MV-4-11 (cell line): ENCODE data around the gene GTF3C1.

Experiments
- DNase-seq: peaks from one replicate; lab custom pipeline; 2025; lab: John Stamatoyannopoulos, UW

GTF3C1 gene

GRCh38 chr16:27426423-27427408, 123.0 kb downstream of the GTF3C1 start:
- DNase-seq, result peak; percentile 91

GRCh38 chr16:27425961-27426360, 123.8 kb downstream of the GTF3C1 start:
- no peak for DNase-seq

DNA sequence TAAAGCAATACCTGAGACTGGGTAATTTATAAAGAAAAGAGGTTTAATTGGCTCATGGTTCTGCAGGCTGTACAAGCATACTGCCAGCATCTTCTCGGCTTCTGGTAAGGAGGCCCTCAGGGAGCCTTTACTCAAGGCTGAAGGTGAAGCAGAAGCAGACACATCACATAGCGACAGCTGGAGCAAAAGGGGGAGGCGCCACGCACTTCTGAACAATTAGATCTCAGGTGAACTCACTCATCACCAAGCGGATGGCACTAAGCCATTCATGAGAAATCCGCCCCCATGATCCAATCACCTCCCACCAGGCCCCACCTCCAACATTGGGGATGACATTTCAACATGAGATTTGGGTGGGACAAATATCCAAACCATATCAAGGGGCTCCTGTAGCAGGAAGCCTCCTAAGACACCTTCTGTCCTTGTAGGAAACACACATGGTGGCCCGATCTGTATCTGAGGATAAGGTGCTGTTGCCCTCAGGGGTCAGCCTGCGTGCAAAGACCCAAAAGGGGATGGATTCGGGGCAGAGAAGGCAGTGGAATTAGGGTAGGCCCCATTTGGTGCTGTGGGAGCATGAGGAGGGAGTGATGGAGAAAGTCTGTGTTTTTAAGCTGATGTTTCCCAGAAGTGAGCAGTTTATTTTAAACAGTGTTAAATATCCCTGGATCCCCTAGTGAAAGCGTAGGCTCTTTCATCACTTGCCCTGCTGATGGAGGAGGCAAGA, 124.8 kb downstream of the GTF3C1 start:
- DNase-seq, result no peak

DNA sequence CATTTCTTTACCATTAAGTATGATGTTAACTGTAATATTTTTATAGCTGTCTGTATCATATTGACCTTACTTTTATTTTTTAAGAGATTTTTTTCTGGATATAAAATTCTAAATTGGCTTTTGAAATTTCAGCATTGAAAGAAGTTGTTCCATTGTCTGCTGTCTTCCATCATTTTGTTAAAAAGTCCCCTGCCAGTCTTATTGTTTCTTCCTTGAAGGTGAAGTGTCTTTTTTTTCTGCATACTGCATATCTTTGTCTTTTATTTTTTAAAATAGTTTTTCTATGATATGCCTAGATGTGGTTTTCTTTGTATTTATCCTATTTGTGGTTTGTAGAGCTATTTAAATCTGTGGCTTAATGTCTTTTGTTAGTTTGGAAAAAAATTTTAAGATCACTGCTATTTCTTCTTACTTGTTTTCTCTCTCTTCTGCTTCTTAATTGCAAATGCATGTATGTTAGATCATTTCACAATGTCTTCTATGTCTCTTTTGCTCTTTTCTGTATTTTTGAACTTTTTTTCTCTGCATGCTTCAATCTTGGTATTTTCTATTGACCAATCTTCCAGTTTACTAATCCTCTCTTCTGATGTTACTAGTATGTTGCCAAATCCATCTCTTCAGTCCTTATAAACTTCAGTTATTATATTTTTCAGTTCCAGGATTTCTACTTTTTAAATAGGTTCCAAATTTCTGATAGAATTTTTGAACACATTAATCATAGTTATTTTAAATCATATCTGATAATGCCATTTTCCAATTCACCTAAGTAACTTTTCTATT, 127.6 kb downstream of the GTF3C1 start:
- no peak for DNase-seq

DNA sequence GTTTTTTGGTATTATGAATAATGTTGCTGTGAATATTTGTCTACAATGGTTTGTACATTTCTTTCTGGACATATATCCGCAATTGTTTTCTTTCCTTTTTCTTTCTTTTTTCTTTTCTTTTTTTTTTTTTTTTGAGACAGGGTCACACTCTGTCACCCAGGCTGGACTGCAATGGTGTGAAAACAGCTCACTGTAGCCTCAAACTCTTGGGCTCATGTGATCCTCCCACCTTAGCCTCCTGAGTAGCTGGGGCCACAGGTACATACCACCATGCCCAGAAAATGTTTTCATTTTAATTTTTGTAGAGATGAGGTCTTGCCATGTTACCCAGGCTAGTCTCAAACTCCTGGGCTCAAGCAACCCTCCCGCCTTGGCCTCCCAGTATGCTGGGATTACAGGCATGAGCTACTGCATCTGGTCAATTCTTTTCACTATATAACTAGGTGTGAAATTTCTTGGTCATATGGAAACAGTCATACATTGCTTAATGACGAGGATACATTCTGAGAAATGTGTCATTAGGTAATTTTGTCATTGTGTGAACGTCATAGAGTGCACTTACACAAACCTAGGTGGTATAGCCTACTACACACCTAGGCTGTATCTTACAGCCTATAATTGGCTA, 132.6 kb downstream of the GTF3C1 start:
- DNase-seq, result no peak

DNA sequence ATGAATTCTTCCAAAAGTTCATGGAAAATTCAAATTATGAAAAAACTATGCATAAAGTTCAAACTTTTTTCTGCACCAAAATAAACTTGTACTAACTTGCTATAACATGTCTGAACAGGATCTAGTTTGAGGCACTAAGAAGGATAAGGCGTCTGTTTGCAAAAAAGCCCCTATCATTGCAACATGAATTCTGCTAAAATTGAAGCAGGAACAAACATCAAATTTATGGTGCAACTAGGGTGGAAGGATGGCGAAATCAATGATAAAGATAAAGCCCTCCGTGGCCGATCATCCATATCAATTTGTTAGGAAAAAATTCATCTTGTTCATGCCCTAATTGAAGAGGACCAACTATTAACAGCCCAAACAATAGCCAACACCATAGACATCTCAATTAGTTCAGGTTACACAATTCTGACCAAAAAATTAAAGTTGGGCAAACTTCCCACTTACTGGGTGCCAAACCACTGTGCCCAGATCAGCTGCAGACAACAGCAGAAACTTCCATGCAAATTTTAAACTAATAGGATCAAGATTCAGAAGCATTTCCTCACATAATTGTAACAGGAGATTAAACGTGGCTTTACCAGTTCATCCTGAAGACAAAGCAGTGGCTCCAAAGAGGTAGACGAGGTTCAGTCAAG, 134.8 kb downstream of the GTF3C1 start:
- DNase-seq, result peak; percentile 71

- DNase-seq, result peak; percentile 41
Observed at GRCh38 chr16:27413956-27414355, 135.8 kb downstream of the GTF3C1 start.

GRCh38 chr16:27410761-27411160, 139.0 kb downstream of the GTF3C1 start:
- peak; percentile 41 for DNase-seq
